C4-2B (cell line): ENCODE results near the gene KCNK7.

Experiments used
- H3K27ac ChIP-seq: fragments of 450-650 bp; 2 replicates; pipeline ENCODE4 v1.5.1; 2017
- ZFX ChIP-seq: fragments of 450-650 bp; IDR thresholded peaks from 2 replicates; pipeline ENCODE4 v1.6.1; 2017
- TF ChIP-seq, protein P1 (sequence below): fragments of 450-650 bp; conservative IDR thresholded peaks from 2 replicates; pipeline ENCODE4 v1.5.1; 2017; ENCODE audit warnings: mild to moderate bottlenecking

KCNK7 gene

DNA sequence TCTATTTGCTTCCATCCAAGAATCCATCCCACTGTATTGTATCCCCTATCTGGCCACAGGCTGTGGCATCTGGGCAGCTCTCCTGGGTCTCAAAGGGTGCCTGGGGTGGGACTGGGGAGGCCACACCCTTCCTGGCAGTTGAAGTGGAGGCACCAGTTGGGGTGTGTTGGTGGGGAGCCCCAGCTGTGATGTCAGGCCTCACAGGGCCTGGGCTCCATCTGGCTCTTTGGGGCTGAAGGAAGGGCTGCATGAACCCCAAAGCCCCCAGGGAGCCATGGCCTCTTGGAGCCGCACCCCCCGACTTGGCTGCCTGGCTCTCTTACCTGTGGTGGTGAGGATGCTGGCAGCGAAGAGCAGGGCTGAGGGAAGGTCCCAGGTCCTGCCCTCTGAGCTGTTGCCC lies 469 bp downstream of the KCNK7 start:
- no peak overlapping the region for H3K27ac ChIP-seq
- TF ChIP-seq, protein P1, sequence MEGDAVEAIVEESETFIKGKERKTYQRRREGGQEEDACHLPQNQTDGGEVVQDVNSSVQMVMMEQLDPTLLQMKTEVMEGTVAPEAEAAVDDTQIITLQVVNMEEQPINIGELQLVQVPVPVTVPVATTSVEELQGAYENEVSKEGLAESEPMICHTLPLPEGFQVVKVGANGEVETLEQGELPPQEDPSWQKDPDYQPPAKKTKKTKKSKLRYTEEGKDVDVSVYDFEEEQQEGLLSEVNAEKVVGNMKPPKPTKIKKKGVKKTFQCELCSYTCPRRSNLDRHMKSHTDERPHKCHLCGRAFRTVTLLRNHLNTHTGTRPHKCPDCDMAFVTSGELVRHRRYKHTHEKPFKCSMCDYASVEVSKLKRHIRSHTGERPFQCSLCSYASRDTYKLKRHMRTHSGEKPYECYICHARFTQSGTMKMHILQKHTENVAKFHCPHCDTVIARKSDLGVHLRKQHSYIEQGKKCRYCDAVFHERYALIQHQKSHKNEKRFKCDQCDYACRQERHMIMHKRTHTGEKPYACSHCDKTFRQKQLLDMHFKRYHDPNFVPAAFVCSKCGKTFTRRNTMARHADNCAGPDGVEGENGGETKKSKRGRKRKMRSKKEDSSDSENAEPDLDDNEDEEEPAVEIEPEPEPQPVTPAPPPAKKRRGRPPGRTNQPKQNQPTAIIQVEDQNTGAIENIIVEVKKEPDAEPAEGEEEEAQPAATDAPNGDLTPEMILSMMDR: no peak

DNA sequence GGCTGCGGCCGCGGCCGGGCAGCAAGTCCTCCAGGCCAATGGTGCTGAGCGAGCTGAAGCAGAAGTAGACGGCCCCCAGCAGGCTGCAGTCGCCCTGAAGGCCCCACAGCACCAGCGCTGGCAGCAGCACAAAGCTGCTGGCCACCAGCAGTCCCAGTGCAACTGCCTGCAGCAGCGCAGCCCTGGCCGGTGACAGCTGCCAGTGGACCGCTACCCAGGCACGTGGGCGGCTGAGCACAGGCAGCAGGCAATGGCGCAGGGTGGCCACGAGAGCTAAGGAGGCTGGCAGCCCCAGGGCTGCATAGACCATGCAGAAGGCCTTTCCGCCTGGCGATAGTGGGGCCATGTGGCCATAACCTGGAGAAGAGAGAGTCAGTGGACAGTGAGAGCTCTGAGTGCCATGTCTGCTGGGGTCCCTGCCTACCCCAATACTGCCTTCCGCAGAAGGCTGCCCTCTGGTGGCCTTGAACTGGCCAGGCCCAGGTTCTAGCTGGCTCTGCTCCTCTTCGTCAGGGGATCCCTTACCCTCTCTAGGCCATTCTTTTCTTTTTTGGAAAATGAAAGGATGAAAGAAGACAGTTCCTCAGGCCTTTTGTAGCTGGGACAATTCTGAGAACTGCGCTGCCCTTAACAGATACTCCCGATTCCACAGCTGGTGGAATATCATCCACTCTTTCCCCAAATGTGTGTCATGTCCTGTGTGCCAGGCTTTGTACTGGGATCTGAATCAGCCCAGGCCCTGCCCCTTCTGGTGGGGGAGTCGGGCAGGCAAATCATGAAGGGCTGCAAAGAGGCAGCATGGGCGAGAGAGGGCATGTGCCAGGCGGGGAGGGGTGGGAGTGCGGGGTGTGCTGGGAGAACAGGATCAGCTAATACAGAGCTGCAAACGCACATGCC lies 1.8 kb downstream of the KCNK7 start:
- H3K27ac ChIP-seq: no peak overlapping the region
- TF ChIP-seq, protein P1: peak; percentile 83
- TF ChIP-seq ZFX: no peak

DNA sequence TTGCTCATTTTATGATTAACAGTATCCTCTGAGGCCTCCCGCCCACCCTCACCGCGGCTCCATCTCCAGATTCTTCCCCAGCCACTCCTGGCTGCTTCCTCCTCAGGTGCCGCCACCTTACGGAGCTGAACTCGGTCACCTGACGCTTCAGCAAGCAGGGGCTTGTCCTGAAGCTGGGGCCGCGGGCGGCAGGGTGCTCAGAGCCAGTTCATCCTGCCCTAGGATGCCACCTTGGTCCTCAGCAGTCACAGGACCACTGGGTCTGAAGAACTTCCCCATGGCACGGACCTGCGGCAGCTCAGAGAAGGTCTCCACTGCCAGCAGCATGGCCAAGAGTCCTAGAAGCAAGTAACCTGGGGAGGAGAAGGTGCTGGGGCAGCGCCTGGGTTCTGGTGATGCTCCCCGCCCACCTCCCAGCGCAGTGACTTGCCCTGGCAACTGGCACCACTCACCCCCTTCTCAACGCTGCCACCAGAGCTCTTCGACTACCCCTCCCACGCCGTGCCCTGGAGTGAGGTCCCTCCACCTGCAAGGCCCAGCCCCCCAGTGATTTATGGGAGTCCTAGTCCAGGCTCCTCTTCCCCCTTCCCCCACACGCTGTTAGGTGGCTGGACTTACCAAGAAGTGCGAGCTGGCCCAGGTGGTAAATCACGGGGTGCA lies 2.6 kb downstream of the KCNK7 start:
- H3K27ac ChIP-seq: no peak overlapping the region
- no peak for TF ChIP-seq ZFX
- TF ChIP-seq, protein P1: no peak

DNA sequence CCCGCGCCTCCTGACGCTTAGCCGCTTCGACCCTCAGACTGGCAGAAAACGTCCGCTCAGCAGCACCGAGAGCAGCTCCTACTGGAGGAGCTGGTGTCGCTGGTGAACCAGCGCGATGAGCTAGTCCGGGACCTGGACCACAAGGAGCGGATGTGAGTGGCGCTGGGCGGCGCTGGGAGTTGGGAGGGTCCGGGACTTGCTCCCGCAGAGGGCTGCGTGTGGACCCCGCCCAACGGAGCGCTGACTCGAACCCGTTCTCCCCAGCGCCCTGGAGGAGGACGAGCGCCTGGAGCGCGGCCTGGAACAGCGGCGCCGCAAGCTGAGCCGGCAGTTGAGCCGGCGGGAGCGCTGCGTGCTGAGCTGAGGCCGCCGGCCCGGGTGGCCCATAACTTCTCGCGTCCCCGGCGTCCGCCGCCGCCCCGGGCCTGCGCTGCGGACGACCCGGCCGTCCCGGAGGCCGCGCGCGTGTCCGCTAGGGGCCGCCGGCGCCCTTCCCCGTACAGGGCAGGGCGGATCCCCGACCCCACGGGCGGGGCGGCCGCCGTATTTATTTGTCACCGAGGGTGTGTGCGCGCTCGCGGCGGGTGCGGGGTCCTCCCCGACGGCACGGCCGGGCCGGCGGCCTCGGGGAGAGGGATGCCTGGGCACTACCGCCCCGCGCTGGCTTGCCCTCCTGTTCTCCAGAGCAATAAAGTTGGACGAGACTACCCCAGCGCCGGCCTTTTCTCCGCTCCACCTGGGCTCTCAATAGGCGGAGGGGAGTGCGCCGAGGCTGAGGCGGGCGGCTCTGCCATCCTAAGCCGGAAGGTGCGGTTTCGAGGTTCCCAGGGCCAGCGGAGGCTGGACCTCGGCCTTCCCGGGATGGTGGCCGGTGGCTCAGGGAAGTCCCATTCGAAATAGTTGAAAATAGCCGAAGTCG lies 3.4 kb downstream of the KCNK7 start:
- TF ChIP-seq, protein P1: no peak
- no peak for TF ChIP-seq ZFX

DNA sequence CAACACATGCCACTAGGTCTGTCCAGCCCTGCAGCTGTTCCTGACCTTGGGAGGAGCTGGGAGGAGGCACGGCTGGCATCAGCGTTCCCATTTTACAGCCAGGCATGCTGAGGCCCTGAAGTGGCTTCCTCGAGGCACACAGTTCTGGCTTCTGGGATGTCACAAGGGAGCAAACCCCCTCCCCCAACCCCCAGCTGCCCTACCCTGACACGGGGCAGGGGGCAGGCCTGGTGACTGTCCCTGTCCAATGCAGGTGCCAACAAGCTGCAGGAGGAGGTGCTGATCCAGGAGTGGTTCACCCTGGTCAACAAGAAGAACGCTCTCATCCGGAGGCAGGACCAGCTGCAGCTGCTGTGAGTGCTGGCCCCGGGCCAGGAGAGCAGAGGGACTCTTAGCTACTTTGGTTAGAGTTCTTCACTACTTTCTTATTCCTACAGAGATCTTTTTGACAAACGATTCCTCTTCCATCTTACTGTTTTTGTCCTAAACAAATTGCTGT lies 5.3 kb downstream of the KCNK7 start:
- no peak overlapping the region for H3K27ac ChIP-seq
- TF ChIP-seq, protein P1: no peak
- TF ChIP-seq ZFX: no peak

More for the DNA sequence above, 3.4 kb downstream of the KCNK7 start:
- no peak overlapping the region for H3K27ac ChIP-seq

DNA sequence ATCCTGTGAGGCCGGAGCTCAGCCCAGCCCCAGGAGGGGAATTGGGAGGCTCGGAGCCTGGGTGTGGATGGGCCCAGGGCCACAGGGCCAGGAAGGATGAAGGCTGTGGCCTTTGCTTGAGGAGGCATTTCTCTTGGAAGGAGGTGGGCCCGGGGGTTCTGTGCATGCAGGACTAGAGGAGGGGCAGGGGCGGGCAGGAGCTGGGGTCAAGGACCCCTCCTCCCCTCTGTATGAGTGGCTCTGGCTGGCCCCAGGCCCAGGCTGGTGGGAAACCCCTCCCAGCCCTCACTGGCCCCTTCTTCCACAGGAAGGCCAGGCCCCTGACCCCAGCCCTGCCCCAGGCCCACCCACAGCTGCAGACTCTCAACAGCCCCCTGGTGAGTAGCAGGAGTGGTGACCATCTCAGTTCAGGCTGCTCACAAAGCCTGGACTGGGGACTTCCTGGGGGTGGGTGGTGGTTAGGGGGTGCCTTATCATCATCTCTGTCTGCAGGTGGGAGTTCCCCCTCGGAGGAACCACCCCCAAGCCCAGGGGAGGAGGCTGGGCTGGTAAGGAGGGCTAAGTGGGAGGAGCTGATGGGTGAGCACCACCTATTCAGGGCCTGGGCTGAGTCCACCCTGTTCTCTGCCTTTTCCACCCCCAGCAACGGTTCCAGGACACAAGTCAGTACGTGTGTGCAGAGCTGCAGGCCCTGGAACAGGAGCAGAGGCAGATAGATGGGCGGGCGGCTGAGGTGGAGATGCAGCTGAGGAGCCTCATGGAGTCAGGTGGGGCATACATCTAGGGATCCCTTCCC lies 6.0 kb downstream of the KCNK7 start:
- H3K27ac ChIP-seq: no peak overlapping the region
- TF ChIP-seq, protein P1: no peak
- TF ChIP-seq ZFX: no peak
